ENCODE measurements around the gene SEMA6A.

SEMA6A gene

GRCh38 chr5:116576053-116576713 is 1.6 kb upstream of the SEMA6A start:
- DNase-seq = no peak

- DNase-seq = no peak
Measured at GRCh38 chr5:116575326-116576052, 866 bp upstream of the SEMA6A start.

- DNase-seq = no peak
Measured at GRCh38 chr5:116573702-116574366, 789 bp downstream of the SEMA6A start.

GRCh38 chr5:116573279-116573701 is 1.3 kb downstream of the SEMA6A start:
- DNase-seq = no peak

- DNase-seq = peak; percentile 24
Measured at GRCh38 chr5:116572350-116573278, 2.0 kb downstream of the SEMA6A start.

GRCh38 chr5:116571568-116572349 is 2.9 kb downstream of the SEMA6A start:
- no peak for DNase-seq

GRCh38 chr5:116569999-116570398 is 4.6 kb downstream of the SEMA6A start:
- no peak for DNase-seq

GRCh38 chr5:116567106-116567505 is 7.5 kb downstream of the SEMA6A start:
- no peak for DNase-seq

- no peak for DNase-seq
Measured at GRCh38 chr5:116566251-116566650, 8.4 kb downstream of the SEMA6A start.

- no peak for DNase-seq
Measured at GRCh38 chr5:116564756-116565490, 9.7 kb downstream of the SEMA6A start.

GRCh38 chr5:116564312-116564711 is 10.3 kb downstream of the SEMA6A start:
- DNase-seq = no peak

GRCh38 chr5:116563736-116564308 is 10.8 kb downstream of the SEMA6A start:
- no peak for DNase-seq

- DNase-seq = no peak
Measured at GRCh38 chr5:116562669-116563068, 12.0 kb downstream of the SEMA6A start.

GRCh38 chr5:116561658-116562057 is 13.0 kb downstream of the SEMA6A start:
- DNase-seq = no peak

- no peak for DNase-seq
Measured at GRCh38 chr5:116559673-116560164, 14.9 kb downstream of the SEMA6A start.

- no peak for DNase-seq
Measured at GRCh38 chr5:116559239-116559638, 15.4 kb downstream of the SEMA6A start.

GRCh38 chr5:116557669-116558271 is 16.9 kb downstream of the SEMA6A start:
- DNase-seq = no peak

- DNase-seq = peak; percentile 35
Measured at GRCh38 chr5:116554764-116555163, 19.9 kb downstream of the SEMA6A start.

GRCh38 chr5:116553366-116553765 is 21.3 kb downstream of the SEMA6A start:
- DNase-seq = no peak

GRCh38 chr5:116550082-116550481 is 24.5 kb downstream of the SEMA6A start:
- no peak for DNase-seq
